K562 (cell line): ENCODE results near the gene SLX9. TPM values are rescaled to one million over a fixed set of nuclear protein-coding genes. Genes with fewer than 3 reads are reported as not detected.
A peak's percentile ranks its signal among the peaks of the same experiment; 100 is the strongest.

Experiments used
- DPF2 ChIP-seq: fragments of 450-650 bp; IDR thresholded peaks from 2 replicates; pipeline ENCODE4 v1.6.1; 2016
- ESRRB ChIP-seq: fragments of 250-450 bp; sonication (Bioruptor Pico); IDR thresholded peaks from 2 replicates; pipeline ENCODE4 v1.5.0; 2020; ENCODE audit warnings: mild to moderate bottlenecking, moderate library complexity, borderline replicate concordance
- HDAC3 ChIP-seq: fragments of 450-650 bp; IDR thresholded peaks from 2 replicates; pipeline ENCODE4 v1.6.1; 2018; ENCODE audit warnings: borderline replicate concordance, mild to moderate bottlenecking, moderate library complexity; ENCODE audit not compliant: partially characterized antibody
- MCM5 ChIP-seq: fragments of 450-650 bp; IDR thresholded peaks from 2 replicates; pipeline ENCODE4 v1.6.1; 2016; ENCODE audit warnings: low read depth
- SMARCA5 ChIP-seq: fragments of 450-650 bp; IDR thresholded peaks from 2 replicates; pipeline ENCODE4 v1.6.1; 2016
- YBX1 ChIP-seq: fragments of 450-650 bp; IDR thresholded peaks from 2 replicates; pipeline ENCODE4 v1.7.1; 2016; ENCODE audit warnings: mild to moderate bottlenecking
- ZNF696 ChIP-seq: fragments of 250-450 bp; sonication (Bioruptor Pico); conservative IDR thresholded peaks from 2 replicates; pipeline ENCODE4 v1.4.0; 2020; ENCODE audit warnings: mild to moderate bottlenecking, moderate library complexity
- polyA plus RNA-seq, 8 experiments: library from polyadenylated mRNA; depleted of rRNA in 4 of 8; stranded (reverse) in 5 of 8; unstranded in 3 of 8; fragments of >200 nt; fragmentation: Nextera tagmentation in 2 of 8; fragmentation: Illumina TruSeq in 1 of 8; extraction: Ambion mirVana in 2 of 8; extraction: Trizol in 1 of 8; gene quantifications; 2 replicates each; pipeline versions ENCODE4 v1.2.1 to v1.2.3, GENCODE V29; 2011 to 2014; ENCODE audit warnings: inconsistent platforms in 1 of 8, missing spikeins in 1 of 8
- total RNA-seq, 7 experiments: library from RNA; depleted of rRNA in 6 of 7; stranded (reverse); fragments of >200 nt in 6 of 7; fragmentation: Illumina TruSeq in 2 of 7; extraction: Trizol in 2 of 7; gene quantifications; 2 replicates each; pipeline versions ENCODE4 v1.2.1 to v1.2.3, GENCODE V29; 2011 to 2021; ENCODE audit warnings: low replicate concordance in 1 of 7
- TF ChIP-seq, protein P1 (sequence below), 2 experiments: fragments of 150-350 bp in 1 of 2; IDR thresholded peaks; 2 replicates each; pipeline ENCODE4 v1.6.1; 2012 to 2016; ENCODE audit warnings: low read depth in 2 of 2, low read length in 2 of 2, mild to moderate bottlenecking in 1 of 2, moderate library complexity in 1 of 2
- TF ChIP-seq, protein P2 (sequence below): sonication (generic); formaldehyde crosslinking; IDR thresholded peaks from 2 replicates; pipeline ENCODE4 v1.9.0; 2022; ENCODE audit warnings: mild to moderate bottlenecking, missing genetic modification reagents
- TF ChIP-seq, protein P3 (sequence below): sonication (generic); formaldehyde crosslinking; IDR thresholded peaks from 2 replicates; pipeline ENCODE4 v1.8.0; 2022; ENCODE audit warnings: mild to moderate bottlenecking, missing genetic modification reagents
- TF ChIP-seq, protein P4 (sequence below): fragments of 250-450 bp; sonication (Bioruptor Pico); IDR thresholded peaks from 2 replicates; pipeline ENCODE4 v1.5.0; 2021
- TF ChIP-seq, protein P5 (sequence below): sonication (generic); formaldehyde crosslinking; IDR thresholded peaks from 2 replicates; pipeline ENCODE4 v1.8.0; 2023; ENCODE audit warnings: missing genetic modification reagents, mild to moderate bottlenecking, borderline replicate concordance
- TF ChIP-seq, protein P6 (sequence below): sonication (generic); formaldehyde crosslinking; IDR thresholded peaks from 2 replicates; pipeline ENCODE4 v1.8.0; 2022; ENCODE audit warnings: missing genetic modification reagents, mild to moderate bottlenecking, borderline replicate concordance

Gene SLX9
- total and polyA plus RNA-seq, 9 of the 15 experiments (the other 6 are each of a cell fraction or from before 2014, with no cell fraction given), result 1.2 to 75.5 (median 16.5) TPM

DNA sequence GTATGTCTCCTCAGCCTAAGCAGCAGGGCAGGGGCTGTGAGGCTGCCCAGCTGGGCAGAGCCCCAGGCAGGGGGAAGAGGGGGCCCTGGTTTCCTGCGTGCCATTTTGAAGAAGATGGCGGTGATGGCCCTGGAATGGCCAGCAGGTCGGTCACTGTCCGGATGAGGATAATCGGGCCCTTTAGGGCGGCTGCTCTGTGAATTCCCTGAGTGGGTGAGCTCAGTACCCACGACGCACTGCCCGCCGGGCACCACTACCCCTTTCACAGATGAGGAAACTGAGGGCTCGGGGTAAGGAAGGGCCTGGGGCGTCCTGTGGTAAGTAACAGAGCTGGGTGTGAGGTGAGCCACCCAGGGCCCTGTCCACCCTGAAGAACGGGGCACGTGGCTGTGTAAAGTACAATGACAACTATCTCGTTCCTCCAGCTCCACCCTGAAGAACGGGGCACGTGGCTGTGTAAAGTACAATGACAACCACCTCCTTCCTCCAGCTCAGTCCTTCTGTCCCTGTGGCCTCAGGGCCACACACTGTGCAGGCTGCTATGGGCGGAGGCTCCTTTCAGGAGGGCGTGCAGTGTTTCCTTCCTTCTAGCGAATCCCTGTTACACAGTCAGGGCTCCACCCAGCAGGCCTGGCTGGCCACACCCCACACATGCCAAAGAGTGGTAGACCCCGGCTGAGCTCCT, 42.4 kb upstream of the SLX9 start (continued):
- TF ChIP-seq, protein P1, sequence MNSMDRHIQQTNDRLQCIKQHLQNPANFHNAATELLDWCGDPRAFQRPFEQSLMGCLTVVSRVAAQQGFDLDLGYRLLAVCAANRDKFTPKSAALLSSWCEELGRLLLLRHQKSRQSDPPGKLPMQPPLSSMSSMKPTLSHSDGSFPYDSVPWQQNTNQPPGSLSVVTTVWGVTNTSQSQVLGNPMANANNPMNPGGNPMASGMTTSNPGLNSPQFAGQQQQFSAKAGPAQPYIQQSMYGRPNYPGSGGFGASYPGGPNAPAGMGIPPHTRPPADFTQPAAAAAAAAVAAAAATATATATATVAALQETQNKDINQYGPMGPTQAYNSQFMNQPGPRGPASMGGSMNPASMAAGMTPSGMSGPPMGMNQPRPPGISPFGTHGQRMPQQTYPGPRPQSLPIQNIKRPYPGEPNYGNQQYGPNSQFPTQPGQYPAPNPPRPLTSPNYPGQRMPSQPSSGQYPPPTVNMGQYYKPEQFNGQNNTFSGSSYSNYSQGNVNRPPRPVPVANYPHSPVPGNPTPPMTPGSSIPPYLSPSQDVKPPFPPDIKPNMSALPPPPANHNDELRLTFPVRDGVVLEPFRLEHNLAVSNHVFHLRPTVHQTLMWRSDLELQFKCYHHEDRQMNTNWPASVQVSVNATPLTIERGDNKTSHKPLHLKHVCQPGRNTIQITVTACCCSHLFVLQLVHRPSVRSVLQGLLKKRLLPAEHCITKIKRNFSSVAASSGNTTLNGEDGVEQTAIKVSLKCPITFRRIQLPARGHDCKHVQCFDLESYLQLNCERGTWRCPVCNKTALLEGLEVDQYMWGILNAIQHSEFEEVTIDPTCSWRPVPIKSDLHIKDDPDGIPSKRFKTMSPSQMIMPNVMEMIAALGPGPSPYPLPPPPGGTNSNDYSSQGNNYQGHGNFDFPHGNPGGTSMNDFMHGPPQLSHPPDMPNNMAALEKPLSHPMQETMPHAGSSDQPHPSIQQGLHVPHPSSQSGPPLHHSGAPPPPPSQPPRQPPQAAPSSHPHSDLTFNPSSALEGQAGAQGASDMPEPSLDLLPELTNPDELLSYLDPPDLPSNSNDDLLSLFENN (IDR thresholded peaks at IDR 0.05; ENCODE audit: low read depth in 2 of 2, low read length in 2 of 2), result no peak
- TF ChIP-seq, protein P2, sequence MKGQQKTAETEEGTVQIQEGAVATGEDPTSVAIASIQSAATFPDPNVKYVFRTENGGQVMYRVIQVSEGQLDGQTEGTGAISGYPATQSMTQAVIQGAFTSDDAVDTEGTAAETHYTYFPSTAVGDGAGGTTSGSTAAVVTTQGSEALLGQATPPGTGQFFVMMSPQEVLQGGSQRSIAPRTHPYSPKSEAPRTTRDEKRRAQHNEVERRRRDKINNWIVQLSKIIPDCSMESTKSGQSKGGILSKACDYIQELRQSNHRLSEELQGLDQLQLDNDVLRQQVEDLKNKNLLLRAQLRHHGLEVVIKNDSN, result peak; percentile 79
- TF ChIP-seq MCM5 (no peak), DPF2 (no peak), ESRRB (CRISPR knock-in tag) (no peak), ZNF696 (CRISPR knock-in tag) (no peak), YBX1 (no peak), SMARCA5 (no peak), HDAC3 (no peak)
- TF ChIP-seq, protein P3, sequence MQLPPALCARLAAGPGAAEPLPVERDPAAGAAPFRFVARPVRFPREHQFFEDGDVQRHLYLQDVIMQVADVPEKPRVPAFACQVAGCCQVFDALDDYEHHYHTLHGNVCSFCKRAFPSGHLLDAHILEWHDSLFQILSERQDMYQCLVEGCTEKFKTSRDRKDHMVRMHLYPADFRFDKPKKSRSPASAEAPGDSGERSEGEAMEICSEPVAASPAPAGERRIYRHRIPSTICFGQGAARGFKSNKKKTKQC (CRISPR knock-in tag), result 0 out of 2 replicates have a peak, but pooled peaks have one; percentile 19
- TF ChIP-seq, protein P4, sequence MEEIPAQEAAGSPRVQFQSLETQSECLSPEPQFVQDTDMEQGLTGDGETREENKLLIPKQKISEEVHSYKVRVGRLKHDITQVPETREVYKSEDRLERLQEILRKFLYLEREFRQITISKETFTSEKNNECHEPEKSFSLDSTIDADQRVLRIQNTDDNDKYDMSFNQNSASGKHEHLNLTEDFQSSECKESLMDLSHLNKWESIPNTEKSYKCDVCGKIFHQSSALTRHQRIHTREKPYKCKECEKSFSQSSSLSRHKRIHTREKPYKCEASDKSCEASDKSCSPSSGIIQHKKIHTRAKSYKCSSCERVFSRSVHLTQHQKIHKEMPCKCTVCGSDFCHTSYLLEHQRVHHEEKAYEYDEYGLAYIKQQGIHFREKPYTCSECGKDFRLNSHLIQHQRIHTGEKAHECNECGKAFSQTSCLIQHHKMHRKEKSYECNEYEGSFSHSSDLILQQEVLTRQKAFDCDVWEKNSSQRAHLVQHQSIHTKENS (CRISPR knock-in tag), result no peak
- TF ChIP-seq, protein P5, sequence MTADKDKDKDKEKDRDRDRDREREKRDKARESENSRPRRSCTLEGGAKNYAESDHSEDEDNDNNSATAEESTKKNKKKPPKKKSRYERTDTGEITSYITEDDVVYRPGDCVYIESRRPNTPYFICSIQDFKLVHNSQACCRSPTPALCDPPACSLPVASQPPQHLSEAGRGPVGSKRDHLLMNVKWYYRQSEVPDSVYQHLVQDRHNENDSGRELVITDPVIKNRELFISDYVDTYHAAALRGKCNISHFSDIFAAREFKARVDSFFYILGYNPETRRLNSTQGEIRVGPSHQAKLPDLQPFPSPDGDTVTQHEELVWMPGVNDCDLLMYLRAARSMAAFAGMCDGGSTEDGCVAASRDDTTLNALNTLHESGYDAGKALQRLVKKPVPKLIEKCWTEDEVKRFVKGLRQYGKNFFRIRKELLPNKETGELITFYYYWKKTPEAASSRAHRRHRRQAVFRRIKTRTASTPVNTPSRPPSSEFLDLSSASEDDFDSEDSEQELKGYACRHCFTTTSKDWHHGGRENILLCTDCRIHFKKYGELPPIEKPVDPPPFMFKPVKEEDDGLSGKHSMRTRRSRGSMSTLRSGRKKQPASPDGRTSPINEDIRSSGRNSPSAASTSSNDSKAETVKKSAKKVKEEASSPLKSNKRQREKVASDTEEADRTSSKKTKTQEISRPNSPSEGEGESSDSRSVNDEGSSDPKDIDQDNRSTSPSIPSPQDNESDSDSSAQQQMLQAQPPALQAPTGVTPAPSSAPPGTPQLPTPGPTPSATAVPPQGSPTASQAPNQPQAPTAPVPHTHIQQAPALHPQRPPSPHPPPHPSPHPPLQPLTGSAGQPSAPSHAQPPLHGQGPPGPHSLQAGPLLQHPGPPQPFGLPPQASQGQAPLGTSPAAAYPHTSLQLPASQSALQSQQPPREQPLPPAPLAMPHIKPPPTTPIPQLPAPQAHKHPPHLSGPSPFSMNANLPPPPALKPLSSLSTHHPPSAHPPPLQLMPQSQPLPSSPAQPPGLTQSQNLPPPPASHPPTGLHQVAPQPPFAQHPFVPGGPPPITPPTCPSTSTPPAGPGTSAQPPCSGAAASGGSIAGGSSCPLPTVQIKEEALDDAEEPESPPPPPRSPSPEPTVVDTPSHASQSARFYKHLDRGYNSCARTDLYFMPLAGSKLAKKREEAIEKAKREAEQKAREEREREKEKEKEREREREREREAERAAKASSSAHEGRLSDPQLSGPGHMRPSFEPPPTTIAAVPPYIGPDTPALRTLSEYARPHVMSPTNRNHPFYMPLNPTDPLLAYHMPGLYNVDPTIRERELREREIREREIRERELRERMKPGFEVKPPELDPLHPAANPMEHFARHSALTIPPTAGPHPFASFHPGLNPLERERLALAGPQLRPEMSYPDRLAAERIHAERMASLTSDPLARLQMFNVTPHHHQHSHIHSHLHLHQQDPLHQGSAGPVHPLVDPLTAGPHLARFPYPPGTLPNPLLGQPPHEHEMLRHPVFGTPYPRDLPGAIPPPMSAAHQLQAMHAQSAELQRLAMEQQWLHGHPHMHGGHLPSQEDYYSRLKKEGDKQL (CRISPR knock-in tag), result no peak
- TF ChIP-seq, protein P6, sequence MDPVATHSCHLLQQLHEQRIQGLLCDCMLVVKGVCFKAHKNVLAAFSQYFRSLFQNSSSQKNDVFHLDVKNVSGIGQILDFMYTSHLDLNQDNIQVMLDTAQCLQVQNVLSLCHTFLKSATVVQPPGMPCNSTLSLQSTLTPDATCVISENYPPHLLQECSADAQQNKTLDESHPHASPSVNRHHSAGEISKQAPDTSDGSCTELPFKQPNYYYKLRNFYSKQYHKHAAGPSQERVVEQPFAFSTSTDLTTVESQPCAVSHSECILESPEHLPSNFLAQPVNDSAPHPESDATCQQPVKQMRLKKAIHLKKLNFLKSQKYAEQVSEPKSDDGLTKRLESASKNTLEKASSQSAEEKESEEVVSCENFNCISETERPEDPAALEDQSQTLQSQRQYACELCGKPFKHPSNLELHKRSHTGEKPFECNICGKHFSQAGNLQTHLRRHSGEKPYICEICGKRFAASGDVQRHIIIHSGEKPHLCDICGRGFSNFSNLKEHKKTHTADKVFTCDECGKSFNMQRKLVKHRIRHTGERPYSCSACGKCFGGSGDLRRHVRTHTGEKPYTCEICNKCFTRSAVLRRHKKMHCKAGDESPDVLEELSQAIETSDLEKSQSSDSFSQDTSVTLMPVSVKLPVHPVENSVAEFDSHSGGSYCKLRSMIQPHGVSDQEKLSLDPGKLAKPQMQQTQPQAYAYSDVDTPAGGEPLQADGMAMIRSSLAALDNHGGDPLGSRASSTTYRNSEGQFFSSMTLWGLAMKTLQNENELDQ (CRISPR knock-in tag), result no peak
